ENCODE measurements around the gene NGFR. TPM values are rescaled to one million over a fixed set of nuclear protein-coding genes. Genes with fewer than 3 reads are reported as not detected.

Gene NGFR
- total RNA-seq, 6 donors from 2014 or later, result 1.3 to 2.9 (median 2.2) TPM

- Histone ChIP-seq H3K4me3 (no peak overlapping the region), H3K27ac (no peak overlapping the region), H3K27me3 (no peaks in the 10 kb centered on the region), H3K9me3 (no peaks in the 10 kb centered on the region), H3K4me1 (no peaks in the 10 kb centered on the region), H3K36me3 (no peaks in the 10 kb centered on the region)
- no peak for DNase-seq
- TF ChIP-seq EP300 (IDR thresholded peaks at IDR 0.05), result no peak
- TF ChIP-seq CTCF (IDR thresholded peaks at IDR 0.05), result no peak
- no peak for TF ChIP-seq POLR2A (IDR thresholded peaks at IDR 0.05)
- TF ChIP-seq POLR2AphosphoS5 (IDR thresholded peaks at IDR 0.05), result no peak
- WGBS, 2 donors, result 48 to 64% methylated on average over 9 of the region's 9 CpGs
- no peak for ATAC-seq (ENCODE audit: low FRiP score in 2 of 2)
These were observed 52.5 kb downstream of the NGFR start for GRCh38 chr17:49547566-49547965.

- WGBS, 2 donors, result 51 to 73% methylated on average over 4 to 12 of the region's 12 CpGs
- Histone ChIP-seq H3K4me1 (no peaks in the 10 kb centered on the region), H3K36me3 (no peaks in the 10 kb centered on the region), H3K9me3 (no peaks in the 10 kb centered on the region), H3K27me3 (no peaks in the 10 kb centered on the region), H3K27ac (no peak overlapping the region), H3K4me3 (no peak overlapping the region)
- ATAC-seq (ENCODE audit: low FRiP score in 2 of 2) (peak in 1 of 2 donors; percentile 42), DNase-seq (no peak)
- TF ChIP-seq POLR2AphosphoS5 (IDR thresholded peaks at IDR 0.05), result no peak
- no peak for TF ChIP-seq POLR2A (IDR thresholded peaks at IDR 0.05)
- TF ChIP-seq CTCF (IDR thresholded peaks at IDR 0.05), result no peak
- TF ChIP-seq EP300 (IDR thresholded peaks at IDR 0.05), result no peak
These were observed 53.0 kb downstream of the NGFR start for GRCh38 chr17:49548051-49548505.

- H3K4me1 ChIP-seq, result no peaks in the 10 kb centered on the region
- ATAC-seq (ENCODE audit: low FRiP score in 2 of 2) (peak in 1 of 2 donors; percentile 55), DNase-seq (no peak)
- H3K27me3 ChIP-seq, result no peaks in the 10 kb centered on the region
- H3K27ac ChIP-seq, result no peak overlapping the region
- H3K36me3 ChIP-seq, result no peaks in the 10 kb centered on the region
- no peaks in the 10 kb centered on the region for H3K9me3 ChIP-seq
- WGBS, 2 donors, result 75 to 78% methylated on average over 3 to 8 of the region's 8 CpGs
- TF ChIP-seq CTCF (IDR thresholded peaks at IDR 0.05) (peak in 5 of 6 experiments; percentile 26 to 54 (median 28)), POLR2AphosphoS5 (IDR thresholded peaks at IDR 0.05) (no peak)
- H3K4me3 ChIP-seq, result no peak overlapping the region
These were observed 53.6 kb downstream of the NGFR start for GRCh38 chr17:49548506-49549310.

- ATAC-seq (ENCODE audit: low FRiP score in 2 of 2) (no peak), DNase-seq (no peak)
- Histone ChIP-seq H3K36me3 (no peaks in the 10 kb centered on the region), H3K4me3 (no peak overlapping the region), H3K9me3 (no peaks in the 10 kb centered on the region), H3K27me3 (no peaks in the 10 kb centered on the region), H3K4me1 (no peaks in the 10 kb centered on the region), H3K27ac (no peak overlapping the region)
- TF ChIP-seq POLR2A (IDR thresholded peaks at IDR 0.05) (no peak), POLR2AphosphoS5 (IDR thresholded peaks at IDR 0.05) (no peak), EP300 (IDR thresholded peaks at IDR 0.05) (no peak), CTCF (IDR thresholded peaks at IDR 0.05) (no peak)
- 82 to 97% methylated on average over 6 of the region's 6 CpGs for WGBS, 2 donors
These were observed 54.2 kb downstream of the NGFR start for GRCh38 chr17:49549311-49549605.
